Forelimb muscle (tissue), 1 donor: ENCODE measurements around the gene IGF1R. TPM values are rescaled to one million over a fixed set of nuclear protein-coding genes. Genes with fewer than 3 reads are reported as not detected.

Source experiments
- DNase-seq: peaks from one replicate; pipeline ENCODE4 v3.0.0-alpha.2; 2013; ENCODE audit warnings: low read depth
- polyA plus RNA-seq: library from polyadenylated mRNA; unstranded; fragments of 120-200 nt; gene quantifications from one replicate; pipeline ENCODE4 v1.2.1, GENCODE V29; 2013; ENCODE audit not compliant: insufficient read length

IGF1R gene
- polyA plus RNA-seq, 1 donor, result 14.9 TPM

DNA sequence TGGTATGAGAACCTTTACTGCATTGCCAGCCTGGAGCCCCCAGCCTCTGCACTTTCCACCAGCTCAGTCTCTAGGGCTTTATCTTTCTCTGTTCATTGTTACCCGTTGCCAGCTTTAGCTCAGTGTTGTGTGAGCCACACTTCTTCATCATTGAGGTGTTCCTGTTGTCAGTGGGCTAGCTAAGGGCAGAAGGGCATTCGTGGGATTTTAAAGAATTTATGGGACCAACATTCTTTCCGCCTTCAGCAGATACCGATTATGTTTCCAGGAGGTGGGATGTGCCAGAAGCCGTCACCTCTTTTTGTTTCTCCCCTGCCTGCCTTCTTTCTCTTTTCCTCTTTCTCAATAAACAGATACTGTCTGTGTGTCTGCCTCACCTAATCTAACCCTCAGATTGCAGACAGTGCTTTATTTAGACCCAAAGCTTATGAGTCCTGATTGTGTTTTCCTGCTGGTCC is 294.7 kb downstream of the IGF1R start:
- DNase-seq, result no peak

DNA sequence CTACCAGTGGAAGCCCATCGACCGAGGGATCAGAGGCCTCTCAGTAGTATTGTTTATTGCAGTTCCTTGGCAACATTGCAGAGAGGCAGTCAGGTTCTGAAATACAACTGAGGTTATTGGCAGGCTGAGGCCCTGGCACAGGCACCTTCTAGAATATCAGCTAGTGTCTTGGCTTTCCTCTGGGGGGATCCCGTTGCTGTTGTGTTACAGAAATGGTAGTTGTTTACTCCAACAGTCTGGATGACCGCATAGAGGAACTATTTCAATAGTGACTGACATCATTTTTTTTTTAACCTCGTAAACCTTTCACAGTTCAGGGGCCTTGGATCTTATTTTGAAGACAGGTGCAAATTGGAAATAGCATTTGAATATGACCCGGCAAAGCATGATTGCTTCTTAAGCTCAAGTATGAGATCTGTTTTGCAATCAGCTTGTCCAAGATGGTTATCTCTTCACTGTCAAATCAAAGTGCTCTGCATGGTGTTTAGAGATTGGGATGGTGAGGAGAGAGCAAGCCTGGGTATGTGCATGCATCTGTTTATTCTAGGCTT is 295.3 kb downstream of the IGF1R start:
- no peak for DNase-seq

- DNase-seq, result no peak
Measured at GRCh38 chr15:98946301-98947255, 298.2 kb downstream of the IGF1R start.

DNA sequence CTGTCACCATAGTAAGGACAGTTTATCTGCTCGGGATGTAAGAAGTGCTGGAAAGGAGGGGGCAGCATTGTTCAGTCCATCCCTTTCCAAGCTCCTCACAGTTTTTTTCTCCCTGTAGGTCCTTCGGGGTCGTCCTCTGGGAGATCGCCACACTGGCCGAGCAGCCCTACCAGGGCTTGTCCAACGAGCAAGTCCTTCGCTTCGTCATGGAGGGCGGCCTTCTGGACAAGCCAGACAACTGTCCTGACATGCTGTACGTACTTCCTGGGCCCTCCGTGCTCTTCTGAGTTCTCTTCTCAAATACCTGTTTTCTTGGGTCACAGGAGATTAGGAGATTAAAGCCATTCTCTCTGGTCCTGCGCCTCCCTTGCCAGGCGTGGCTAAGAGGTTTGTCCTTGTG is 300.1 kb downstream of the IGF1R start:
- DNase-seq, result no peak

GRCh38 chr15:98948941-98949340 is 300.6 kb downstream of the IGF1R start:
- no peak for DNase-seq

DNA sequence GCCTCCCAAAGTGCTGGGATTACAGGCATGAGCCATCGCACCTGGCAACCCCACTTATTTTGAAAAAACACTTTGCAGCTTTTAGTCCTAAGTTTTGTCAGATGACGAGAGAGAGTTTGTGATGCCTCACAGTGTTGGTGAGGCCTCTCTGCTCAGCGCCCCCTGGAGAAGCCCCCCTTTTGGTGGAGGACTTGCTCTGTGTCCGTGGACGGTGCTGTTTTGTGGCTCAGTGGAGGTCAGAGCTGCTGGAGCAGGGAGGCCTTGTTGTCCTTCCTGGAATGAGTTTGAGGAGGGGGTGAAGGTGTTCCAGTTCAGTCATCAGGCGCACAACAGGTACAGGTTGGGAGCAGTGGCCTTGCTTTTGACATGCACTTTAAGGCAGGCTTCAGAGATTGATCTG is 301.3 kb downstream of the IGF1R start:
- no peak for DNase-seq

- no peak for DNase-seq
Measured at GRCh38 chr15:98950248-98950647, 301.9 kb downstream of the IGF1R start.

DNA sequence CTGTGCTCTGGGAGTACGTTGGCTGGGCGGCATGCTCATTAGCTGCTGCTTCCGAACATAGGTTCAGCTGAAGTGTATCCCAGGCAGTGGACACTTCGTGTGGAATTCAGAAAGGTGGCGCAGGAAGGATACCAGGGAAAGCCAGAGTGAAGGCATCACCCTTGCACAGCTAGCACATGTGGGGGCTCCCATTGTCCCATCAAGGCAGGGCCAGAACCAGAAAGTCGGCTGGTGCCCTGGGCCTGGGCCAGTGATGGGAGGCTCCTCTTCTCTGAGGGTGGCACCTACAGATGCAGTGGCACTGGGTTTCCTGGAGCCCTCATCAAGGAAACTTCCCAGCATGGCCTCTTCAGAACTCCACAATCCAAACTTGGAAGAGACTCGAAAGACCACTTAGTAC is 302.7 kb downstream of the IGF1R start:
- DNase-seq, result no peak

- DNase-seq, result no peak
Measured at GRCh38 chr15:98951493-98952320, 303.4 kb downstream of the IGF1R start.

DNA sequence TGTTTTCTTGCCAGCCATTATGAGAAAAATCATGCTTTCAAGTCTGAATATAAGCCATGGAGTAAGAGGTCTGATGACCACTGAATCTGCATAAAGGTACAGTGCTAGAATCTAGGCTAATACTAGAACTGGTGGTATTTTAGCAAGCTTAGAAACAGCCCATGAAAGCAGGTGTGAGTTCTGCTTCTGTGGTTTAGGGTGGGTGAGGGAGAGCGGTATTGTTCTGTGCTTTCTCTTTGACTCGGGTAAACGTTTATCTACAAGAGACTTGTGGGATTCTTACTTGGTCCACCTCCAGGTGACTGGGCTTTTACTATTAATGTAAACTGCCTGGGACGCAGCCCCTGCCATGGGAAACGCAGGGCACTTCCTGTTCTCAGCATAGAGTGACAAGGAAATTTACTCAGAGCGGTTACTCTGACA is 304.1 kb downstream of the IGF1R start:
- DNase-seq, result no peak

GRCh38 chr15:98953000-98953787 is 304.9 kb downstream of the IGF1R start:
- DNase-seq, result no peak

GRCh38 chr15:98953968-98954367 is 305.6 kb downstream of the IGF1R start:
- no peak for DNase-seq

GRCh38 chr15:98954411-98954810 is 306.1 kb downstream of the IGF1R start:
- no peak for DNase-seq

DNA sequence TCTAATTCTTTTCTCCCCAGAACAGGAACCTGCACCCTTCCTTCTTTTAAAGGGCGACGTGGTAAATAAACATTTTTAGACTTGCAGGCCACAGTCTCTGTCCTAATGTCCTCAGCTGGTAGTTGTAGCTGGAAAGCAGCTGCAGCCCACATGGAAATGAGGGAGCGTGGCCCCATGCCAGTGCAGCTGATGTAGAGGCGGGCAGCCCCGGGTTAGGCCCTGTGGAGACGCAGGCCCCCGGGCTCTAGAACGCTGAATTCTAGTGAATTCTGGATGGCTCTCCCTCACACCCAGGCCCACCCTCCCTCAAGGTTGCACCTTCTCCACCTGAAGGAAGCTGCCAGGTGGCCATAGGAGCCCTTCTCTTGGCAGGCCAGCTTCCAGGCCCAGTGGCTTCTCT is 307.0 kb downstream of the IGF1R start:
- no peak for DNase-seq

- no peak for DNase-seq
Measured at GRCh38 chr15:98955961-98956723, 307.8 kb downstream of the IGF1R start.

DNA sequence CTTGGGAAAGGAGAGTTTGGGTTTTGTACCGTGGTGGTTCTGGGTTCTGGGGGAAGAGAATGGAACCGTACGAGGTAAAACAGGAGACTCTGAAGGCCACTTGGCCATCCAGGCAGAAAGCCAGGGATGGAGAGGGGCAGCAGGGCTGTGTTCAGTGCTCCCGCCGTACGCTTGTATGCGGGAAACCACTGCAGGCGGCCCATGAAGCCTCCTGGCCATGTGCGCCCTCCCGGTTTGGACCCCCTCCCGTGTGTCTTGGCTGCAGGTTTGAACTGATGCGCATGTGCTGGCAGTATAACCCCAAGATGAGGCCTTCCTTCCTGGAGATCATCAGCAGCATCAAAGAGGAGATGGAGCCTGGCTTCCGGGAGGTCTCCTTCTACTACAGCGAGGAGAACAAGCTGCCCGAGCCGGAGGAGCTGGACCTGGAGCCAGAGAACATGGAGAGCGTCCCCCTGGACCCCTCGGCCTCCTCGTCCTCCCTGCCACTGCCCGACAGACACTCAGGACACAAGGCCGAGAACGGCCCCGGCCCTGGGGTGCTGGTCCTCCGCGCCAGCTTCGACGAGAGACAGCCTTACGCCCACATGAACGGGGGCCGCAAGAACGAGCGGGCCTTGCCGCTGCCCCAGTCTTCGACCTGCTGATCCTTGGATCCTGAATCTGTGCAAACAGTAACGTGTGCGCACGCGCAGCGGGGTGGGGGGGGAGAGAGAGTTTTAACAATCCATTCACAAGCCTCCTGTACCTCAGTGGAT is 308.6 kb downstream of the IGF1R start:
- DNase-seq, result no peak

GRCh38 chr15:98957655-98958054 is 309.3 kb downstream of the IGF1R start:
- no peak for DNase-seq

GRCh38 chr15:98958076-98958475 is 309.7 kb downstream of the IGF1R start:
- no peak for DNase-seq

DNA sequence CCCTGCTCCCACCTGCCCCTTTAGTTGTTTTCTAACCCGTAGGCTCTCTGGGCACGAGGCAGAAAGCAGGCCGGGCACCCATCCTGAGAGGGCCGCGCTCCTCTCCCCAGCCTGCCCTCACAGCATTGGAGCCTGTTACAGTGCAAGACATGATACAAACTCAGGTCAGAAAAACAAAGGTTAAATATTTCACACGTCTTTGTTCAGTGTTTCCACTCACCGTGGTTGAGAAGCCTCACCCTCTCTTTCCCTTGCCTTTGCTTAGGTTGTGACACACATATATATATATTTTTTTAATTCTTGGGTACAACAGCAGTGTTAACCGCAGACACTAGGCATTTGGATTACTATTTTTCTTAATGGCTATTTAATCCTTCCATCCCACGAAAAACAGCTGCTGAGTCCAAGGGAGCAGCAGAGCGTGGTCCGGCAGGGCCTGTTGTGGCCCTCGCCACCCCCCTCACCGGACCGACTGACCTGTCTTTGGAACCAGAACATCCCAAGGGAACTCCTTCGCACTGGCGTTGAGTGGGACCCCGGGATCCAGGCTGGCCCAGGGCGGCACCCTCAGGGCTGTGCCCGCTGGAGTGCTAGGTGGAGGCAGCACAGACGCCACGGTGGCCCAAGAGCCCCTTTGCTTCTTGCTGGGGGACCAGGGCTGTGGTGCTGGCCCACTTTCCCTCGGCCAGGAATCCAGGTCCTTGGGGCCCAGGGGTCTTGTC is 310.7 kb downstream of the IGF1R start:
- no peak for DNase-seq
